ENCODE data around the gene SETD7.

SETD7 gene

GRCh38 chr4:139465922-139466321 lies 90.1 kb downstream of the SETD7 start:
- no peak for TF ChIP-seq CTCF (IDR thresholded peaks at IDR 0.05)

GRCh38 chr4:139461022-139461628 lies 94.9 kb downstream of the SETD7 start:
- TF ChIP-seq CTCF (IDR thresholded peaks at IDR 0.05) = no peak

- TF ChIP-seq CTCF (IDR thresholded peaks at IDR 0.05) = no peak
Measured at GRCh38 chr4:139460565-139460964, 95.5 kb downstream of the SETD7 start.

- TF ChIP-seq CTCF (IDR thresholded peaks at IDR 0.05) = no peak
Measured at GRCh38 chr4:139458999-139459398, 97.0 kb downstream of the SETD7 start.

- no peak for TF ChIP-seq CTCF (IDR thresholded peaks at IDR 0.05)
Measured at GRCh38 chr4:139458543-139458942, 97.5 kb downstream of the SETD7 start.

- no peak for TF ChIP-seq CTCF (IDR thresholded peaks at IDR 0.05)
Measured at GRCh38 chr4:139457318-139457717, 98.7 kb downstream of the SETD7 start.

GRCh38 chr4:139455126-139455538 lies 100.9 kb downstream of the SETD7 start:
- TF ChIP-seq CTCF (IDR thresholded peaks at IDR 0.05) = no peak

Measured in LNCAP (cell line).